Panc1 (cell line): Measurements from ENCODE around the gene QSER1.

Source experiments
- CTCF ChIP-seq: fragments of 450-650 bp; IDR thresholded peaks from 2 replicates; pipeline ENCODE4 v1.5.1; 2017; ENCODE audit warnings: mild to moderate bottlenecking
- POLR2AphosphoS5 ChIP-seq: IDR thresholded peaks from 2 replicates; pipeline ENCODE4 v1.6.1; 2012; ENCODE audit warnings: mild to moderate bottlenecking, low read depth, low read length, moderate library complexity
- TCF7L2 ChIP-seq: IDR thresholded peaks from 2 replicates; pipeline ENCODE4 v1.6.1; 2011; ENCODE audit warnings: mild to moderate bottlenecking, low read depth, low read length, inconsistent platforms

GRCh38 chr11:32858731-32859130 lies 33.9 kb upstream of the QSER1 start:
- no peak for TF ChIP-seq POLR2AphosphoS5
- no peak for TF ChIP-seq TCF7L2
- TF ChIP-seq CTCF, result no peak; the same call in 1 of the 2 replicates
